HepG2 (cell line): Measurements from ENCODE around the gene SELL.
"Not testable (repeated sequence)": the region's sequence is repeated elsewhere in the genome, so short reads cannot be mapped to it uniquely, and the experiment has no call there.

Experiments
- ELF4 ChIP-seq: sonication (generic); formaldehyde crosslinking; IDR thresholded peaks from 2 replicates; pipeline ENCODE4 v1.5.0; 2020; ENCODE audit warnings: missing genetic modification reagents, mild to moderate bottlenecking, moderate library complexity, borderline replicate concordance
- ZNF768 ChIP-seq: sonication (generic); formaldehyde crosslinking; IDR thresholded peaks from 2 replicates; pipeline ENCODE4 v1.4.0; 2020; ENCODE audit warnings: missing genetic modification reagents

GRCh38 chr1:169661066-169661465 lies 50.4 kb downstream of the SELL start:
- TF ChIP-seq ELF4 (CRISPR knock-in tag); ZNF768: not testable (repeated sequence)
